ENCODE results near the gene ZNF528.
A peak's percentile ranks its signal among the peaks of the same experiment; 100 is the strongest.

GRCh38 chr19:52397310-52398080 lies at the start of gene ZNF528:
- TF ChIP-seq POLR2AphosphoS5 (IDR thresholded peaks at IDR 0.05; ENCODE audit: low read depth, low read length), result peak; percentile 94
- TF ChIP-seq CTCF (IDR thresholded peaks at IDR 0.05), result no peak
- TF ChIP-seq FOSL2 (IDR thresholded peaks at IDR 0.05; ENCODE audit: borderline replicate concordance, low read depth), result no peak
- no peak for TF ChIP-seq GATA2 (CRISPR knock-in tag; IDR thresholded peaks at IDR 0.05)
- no peak for TF ChIP-seq EZH2phosphoT487 (IDR thresholded peaks at IDR 0.05; ENCODE audit: borderline replicate concordance, low read depth)
- no peak for TF ChIP-seq SMC3 (IDR thresholded peaks at IDR 0.05; ENCODE audit: low read depth, low read length)
